Thoracic aorta (tissue), 2 donors: ENCODE results near the gene USP10. TPM values are rescaled to one million over a fixed set of nuclear protein-coding genes. Genes with fewer than 3 reads are reported as not detected.

ENCODE experiments used
- ATAC-seq: fragments of 150-250 bp; one replicate; pipeline ENCODE4 v1.8.0; 2017; ENCODE audit warnings: low read depth; ENCODE audit not compliant: insufficient number of reproducible peaks, low FRiP score
- DNase-seq: peaks from one replicate; pipeline ENCODE4 v3.0.0-alpha.2; 2020; ENCODE audit warnings: low spot score
- H3K27ac ChIP-seq, 2 donors: fragments of 200-600 bp; sonication (generic); 1 replicate in 1 of 2; 2 replicates in 1 of 2; pipeline ENCODE4 v1.5.1; 2016; ENCODE audit warnings: mild to moderate bottlenecking in 2 of 2, moderate library complexity in 2 of 2
- H3K27me3 ChIP-seq: fragments of 200-600 bp; sonication (generic); replicated peaks from 2 replicates; pipeline ENCODE4 v1.6.0; 2016; ENCODE audit warnings: mild to moderate bottlenecking; ENCODE audit not compliant: insufficient read depth
- H3K36me3 ChIP-seq: fragments of 200-600 bp; sonication (generic); one replicate; pipeline ENCODE4 v1.5.1; 2016
- H3K4me1 ChIP-seq, 2 donors: fragments of 200-600 bp; sonication (generic); 1 replicate in 1 of 2; 2 replicates in 1 of 2; pipeline versions ENCODE4 v1.5.1 to v1.6.0; 2016; ENCODE audit warnings: low read depth in 2 of 2, mild to moderate bottlenecking in 1 of 2; ENCODE audit not compliant: control insufficient read depth in 1 of 2
- H3K4me3 ChIP-seq: fragments of 200-600 bp; sonication (generic); 2 replicates; pipeline ENCODE4 v1.5.1; 2016; ENCODE audit warnings: mild to moderate bottlenecking
- H3K9me3 ChIP-seq: fragments of 200-600 bp; sonication (generic); 2 replicates; pipeline ENCODE4 v1.5.1; 2016
- total RNA-seq, 2 donors: library from RNA; depleted of rRNA; stranded (reverse); fragments of >200 nt; gene quantifications; one replicate each; pipeline versions ENCODE4 v1.1.0 to v1.2.3, GENCODE V29; 2016
- TF ChIP-seq, protein P1 (sequence below): fragments of 200-600 bp; sonication (generic); IDR thresholded peaks from one replicate; pipeline ENCODE4 v1.5.1; 2019; ENCODE audit warnings: antibody characterized with exemption

Gene USP10
- total RNA-seq, 2 donors from 2014 or later: 36.7 to 85.2 TPM

DNA sequence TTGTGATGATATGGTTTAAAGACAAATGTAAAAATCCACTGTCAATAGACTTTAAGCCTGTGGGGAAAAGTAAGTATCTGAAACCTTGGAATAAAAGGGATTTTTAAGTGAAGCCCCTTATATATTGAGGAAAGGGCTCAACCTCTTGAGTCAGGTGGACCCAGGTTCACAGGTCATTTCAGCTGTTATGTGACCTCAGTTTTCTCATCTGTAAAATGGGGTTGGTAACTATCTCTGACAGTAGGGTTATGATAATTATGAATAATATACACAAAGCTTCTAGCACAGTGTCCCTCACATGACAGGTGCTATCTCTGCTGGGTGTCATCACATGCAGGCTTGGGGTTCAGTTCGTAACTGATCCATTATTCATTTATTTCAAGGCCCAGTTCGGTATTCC is 57.0 kb downstream of the USP10 start:
- Histone ChIP-seq H3K9me3 (no peaks in the 10 kb centered on the region), H3K4me1 (peaks cover 0 to 13% of the 10 kb centered on the region in 2 donors), H3K36me3 (peaks cover 20% of the 10 kb centered on the region), H3K27ac (no peak overlapping the region), H3K4me3 (no peak overlapping the region), H3K27me3 (no peaks in the 10 kb centered on the region)
- DNase-seq (no peak), ATAC-seq (no peak)
- TF ChIP-seq, protein P1, sequence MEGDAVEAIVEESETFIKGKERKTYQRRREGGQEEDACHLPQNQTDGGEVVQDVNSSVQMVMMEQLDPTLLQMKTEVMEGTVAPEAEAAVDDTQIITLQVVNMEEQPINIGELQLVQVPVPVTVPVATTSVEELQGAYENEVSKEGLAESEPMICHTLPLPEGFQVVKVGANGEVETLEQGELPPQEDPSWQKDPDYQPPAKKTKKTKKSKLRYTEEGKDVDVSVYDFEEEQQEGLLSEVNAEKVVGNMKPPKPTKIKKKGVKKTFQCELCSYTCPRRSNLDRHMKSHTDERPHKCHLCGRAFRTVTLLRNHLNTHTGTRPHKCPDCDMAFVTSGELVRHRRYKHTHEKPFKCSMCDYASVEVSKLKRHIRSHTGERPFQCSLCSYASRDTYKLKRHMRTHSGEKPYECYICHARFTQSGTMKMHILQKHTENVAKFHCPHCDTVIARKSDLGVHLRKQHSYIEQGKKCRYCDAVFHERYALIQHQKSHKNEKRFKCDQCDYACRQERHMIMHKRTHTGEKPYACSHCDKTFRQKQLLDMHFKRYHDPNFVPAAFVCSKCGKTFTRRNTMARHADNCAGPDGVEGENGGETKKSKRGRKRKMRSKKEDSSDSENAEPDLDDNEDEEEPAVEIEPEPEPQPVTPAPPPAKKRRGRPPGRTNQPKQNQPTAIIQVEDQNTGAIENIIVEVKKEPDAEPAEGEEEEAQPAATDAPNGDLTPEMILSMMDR: no peak

DNA sequence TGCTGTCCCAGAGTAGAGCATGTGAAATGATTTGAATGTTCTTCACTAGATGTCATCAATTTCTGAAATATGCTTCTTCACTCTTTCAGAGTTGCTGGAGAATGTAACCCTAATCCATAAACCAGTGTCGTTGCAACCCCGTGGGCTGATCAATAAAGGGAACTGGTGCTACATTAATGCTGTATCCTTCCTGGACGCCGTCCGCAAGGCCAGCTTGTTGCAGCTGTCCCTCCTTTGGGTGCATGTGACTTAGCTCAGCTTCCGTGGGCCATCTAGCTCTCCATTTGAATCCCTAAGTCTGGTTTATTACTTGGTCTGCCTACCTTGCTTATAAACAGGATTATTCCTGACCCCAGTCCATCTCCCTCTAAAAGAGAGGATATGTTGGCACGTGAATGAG is 58.8 kb downstream of the USP10 start:
- H3K4me1 ChIP-seq: peaks cover 0 to 8% of the 10 kb centered on the region in 2 donors
- H3K27me3 ChIP-seq: no peaks in the 10 kb centered on the region
- DNase-seq (no peak), ATAC-seq (no peak)
- TF ChIP-seq, protein P1: no peak
- H3K4me3 ChIP-seq: no peak overlapping the region
- H3K9me3 ChIP-seq: no peaks in the 10 kb centered on the region
- peaks cover 28% of the 10 kb centered on the region for H3K36me3 ChIP-seq
- H3K27ac ChIP-seq: no peak overlapping the region

DNA sequence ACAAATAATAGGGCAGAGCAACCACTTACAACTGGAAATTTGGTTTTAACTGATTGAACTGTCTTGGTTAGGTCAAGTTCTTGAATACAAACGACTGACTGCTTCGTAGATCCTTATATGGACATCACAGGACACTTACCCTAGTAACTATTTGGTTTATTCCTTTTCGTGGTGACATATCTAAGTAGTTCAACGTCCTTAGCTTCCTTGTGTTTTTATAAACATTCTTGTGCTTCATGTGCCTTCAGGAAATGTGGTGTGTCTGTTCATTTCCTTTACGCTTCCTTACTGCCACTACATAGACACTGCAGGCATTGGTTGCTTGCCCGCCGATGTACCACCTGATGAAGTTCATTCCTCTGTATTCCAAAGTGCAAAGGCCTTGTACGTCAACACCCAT is 59.3 kb downstream of the USP10 start:
- Histone ChIP-seq H3K27me3 (no peaks in the 10 kb centered on the region), H3K4me1 (peaks cover 0 to 8% of the 10 kb centered on the region in 2 donors), H3K36me3 (peaks cover 32% of the 10 kb centered on the region), H3K27ac (no peak overlapping the region), H3K4me3 (no peak overlapping the region), H3K9me3 (no peaks in the 10 kb centered on the region)
- DNase-seq (no peak), ATAC-seq (no peak)
- TF ChIP-seq, protein P1: no peak

DNA sequence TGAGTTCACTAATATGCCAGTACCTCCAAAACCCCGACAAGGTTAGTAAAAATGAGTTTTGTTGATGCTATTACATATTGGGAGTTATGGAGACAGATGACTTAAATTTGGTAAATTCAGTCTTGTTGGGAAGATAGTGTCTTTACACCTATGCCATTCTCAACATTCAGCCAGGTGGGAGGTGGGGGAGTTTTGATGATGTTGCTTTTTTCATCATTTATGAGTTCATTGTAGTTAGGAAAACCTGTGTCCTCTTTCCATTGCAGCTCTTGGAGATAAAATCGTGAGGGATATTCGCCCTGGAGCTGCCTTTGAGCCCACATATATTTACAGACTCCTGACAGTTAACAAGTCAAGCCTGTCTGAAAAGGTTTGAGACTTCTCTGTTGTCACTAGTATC is 60.1 kb downstream of the USP10 start:
- Histone ChIP-seq H3K9me3 (no peaks in the 10 kb centered on the region), H3K4me3 (no peak overlapping the region), H3K27ac (no peak overlapping the region), H3K27me3 (no peaks in the 10 kb centered on the region), H3K36me3 (peaks cover 37% of the 10 kb centered on the region), H3K4me1 (no peaks in the 10 kb centered on the region)
- ATAC-seq: no peak
- TF ChIP-seq, protein P1: no peak
- no peak for DNase-seq

DNA sequence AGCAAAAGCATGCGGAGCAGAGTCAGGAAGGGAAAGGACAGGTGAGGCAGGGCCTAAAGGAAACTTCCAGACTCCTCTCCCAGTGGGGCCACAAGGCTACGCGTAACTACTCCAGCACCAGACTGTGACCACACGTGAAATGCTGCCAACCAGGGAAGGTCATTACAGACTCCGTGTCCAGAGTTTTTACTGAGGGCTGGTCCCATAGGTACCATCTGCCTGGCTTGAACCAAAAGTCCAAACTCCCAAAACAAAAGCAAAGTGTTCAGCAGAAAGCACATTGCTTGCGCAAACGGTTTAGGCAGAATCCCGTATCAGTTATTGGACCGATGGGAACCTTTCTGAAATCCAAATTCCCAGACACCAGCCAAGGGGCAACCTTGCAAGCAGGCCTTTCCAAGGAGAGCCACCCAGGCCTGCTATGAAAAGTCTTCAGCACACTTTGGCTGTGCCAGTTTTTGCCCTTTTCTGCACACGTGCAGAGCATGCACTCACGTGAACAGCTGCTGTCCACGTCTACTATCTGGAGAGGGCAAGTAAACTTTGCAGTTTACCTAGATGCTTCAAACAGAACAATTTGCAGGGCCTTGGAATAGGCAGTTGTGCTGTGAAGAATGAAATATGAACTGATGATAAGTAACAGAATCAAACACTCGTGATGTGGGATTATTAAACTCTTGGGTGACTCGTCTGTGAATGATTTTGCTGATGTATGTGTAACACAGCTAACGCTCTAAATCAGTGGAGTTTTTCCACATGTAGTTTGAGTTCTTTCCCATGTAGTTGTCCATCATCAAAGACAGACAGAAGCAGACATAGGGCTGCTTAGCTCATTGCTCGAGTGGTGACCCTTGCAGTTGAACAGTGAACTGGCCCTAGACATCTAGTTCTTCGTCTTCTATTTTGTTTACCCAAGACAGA is 61.9 kb downstream of the USP10 start:
- no peaks in the 10 kb centered on the region for H3K27me3 ChIP-seq
- peaks cover 0 to 3% of the 10 kb centered on the region in 2 donors for H3K4me1 ChIP-seq
- ATAC-seq: no peak
- no peak overlapping the region for H3K27ac ChIP-seq
- no peak overlapping the region for H3K4me3 ChIP-seq
- H3K9me3 ChIP-seq: no peaks in the 10 kb centered on the region
- TF ChIP-seq, protein P1: no peak
- peaks cover 37% of the 10 kb centered on the region for H3K36me3 ChIP-seq
- no peak for DNase-seq
